DMS114 treated with DMSO at 0.1 percent for 48 hours (cell line): ENCODE data around the gene FAM120A.
"Not testable (repeated sequence)": the region's sequence is repeated elsewhere in the genome, so short reads cannot be mapped to it uniquely, and the experiment has no call there.

Experiments used
- DNase-seq: peaks from one replicate; lab custom pipeline; 2025; ENCODE audit not compliant: unreplicated experiment; lab: John Stamatoyannopoulos, UW

The FAM120A gene

GRCh38 chr9:93450945-93451815 lies at the start of gene FAM120A:
FAM120A (plus strand) TSS chr9:93451685; CDS start chr9:93451916, 231 bp downstream.
- DNase-seq = peak; percentile 13

- no peak for DNase-seq
Measured at GRCh38 chr9:93406371-93406770, 45.1 kb upstream of the FAM120A start.

- no peak for DNase-seq
Measured at GRCh38 chr9:93413530-93413929, 38.0 kb upstream of the FAM120A start.

GRCh38 chr9:93415176-93415690 lies 36.3 kb upstream of the FAM120A start:
- DNase-seq = no peak

GRCh38 chr9:93416530-93417235 lies 34.8 kb upstream of the FAM120A start:
- no peak for DNase-seq

- DNase-seq = no peak
Measured at GRCh38 chr9:93417538-93417937, 33.9 kb upstream of the FAM120A start.

GRCh38 chr9:93419023-93419422 lies 32.5 kb upstream of the FAM120A start:
- DNase-seq = no peak

GRCh38 chr9:93422977-93423616 lies 28.4 kb upstream of the FAM120A start:
- DNase-seq = no peak

GRCh38 chr9:93427655-93428379 lies 23.7 kb upstream of the FAM120A start:
- no peak for DNase-seq

GRCh38 chr9:93431539-93432105 lies 19.9 kb upstream of the FAM120A start:
- DNase-seq = no peak

- DNase-seq = no peak
Measured at GRCh38 chr9:93432964-93433363, 18.5 kb upstream of the FAM120A start.

- no peak for DNase-seq
Measured at GRCh38 chr9:93434056-93434455, 17.4 kb upstream of the FAM120A start.

GRCh38 chr9:93435386-93435785 lies 16.1 kb upstream of the FAM120A start:
- no peak for DNase-seq

GRCh38 chr9:93436218-93436617 lies 15.3 kb upstream of the FAM120A start:
- no peak for DNase-seq

- no peak for DNase-seq
Measured at GRCh38 chr9:93436655-93437407, 14.7 kb upstream of the FAM120A start.

GRCh38 chr9:93437996-93438395 lies 13.5 kb upstream of the FAM120A start:
- DNase-seq = no peak

- not testable (repeated sequence) for DNase-seq
Measured at GRCh38 chr9:93439301-93439700, 12.2 kb upstream of the FAM120A start.

GRCh38 chr9:93440896-93441580 lies 10.4 kb upstream of the FAM120A start:
- DNase-seq = no peak

- DNase-seq = no peak
Measured at GRCh38 chr9:93446073-93446472, 5.4 kb upstream of the FAM120A start.
